HepG2 (cell line): Measurements from ENCODE around the gene RER1. TPM values are rescaled to one million over a fixed set of nuclear protein-coding genes. Genes with fewer than 3 reads are reported as not detected.

Source experiments
- ATAC-seq: fragments of 200-7000 bp; cut with Tn5 transposase; 3 replicates; pipeline ENCODE4 v1.9.1; 2020; ENCODE audit warnings: mild to moderate bottlenecking, moderate library complexity
- BruUV-seq: library from RNA; stranded (reverse); fragments of 400-500 nt; replicated peaks from 2 replicates; lab custom pipeline; 2021; lab: Mats Ljungman, UMichigan
- CTCF ChIA-PET: fragments of 300-600 bp; formaldehyde crosslinking; extraction: SDS; loops from one replicate; lab custom pipeline; 2021; ENCODE audit warnings: low total read pairs, inconsistent platforms, low intra/inter-chr PET ratio; lab: Yijun Ruan, JAX
- POLR2A ChIA-PET: fragments of 350-600 bp; sonication (Branson Sonifier 250); formaldehyde crosslinking; loops from one replicate; lab custom pipeline; 2020; ENCODE audit warnings: antibody characterized with exemption, inconsistent platforms; lab: Yijun Ruan, JAX
- DNase-seq: peaks from one replicate; pipeline ENCODE4 v3.0.0-alpha.2; 2015; ENCODE audit warnings: low spot score
- FAIRE-seq: peaks from 3 replicates; lab custom pipeline; 2011; peaks lifted over from hg19 to GRCh38; lab: Jason Lieb, UNC
- H2AFZ ChIP-seq: one replicate; pipeline ENCODE4 v1.6.1; 2011; ENCODE audit warnings: low read length, inconsistent platforms
- H3K27ac ChIP-seq: fragments of 300-600 bp; 3 replicates; pipeline ENCODE4 v1.8.0; 2011; ENCODE audit warnings: mixed run types, mild to moderate bottlenecking, mixed read lengths, low read length, inconsistent platforms; ENCODE audit not compliant: insufficient read depth; ENCODE audit errors: extremely low read length
- H3K27me3 ChIP-seq, 2 experiments: fragments of 200-600 bp in 1 of 2; 2 replicates in 1 of 2; 3 replicates in 1 of 2; pipeline versions ENCODE4 v1.6.0 to v1.8.0; 2011; ENCODE audit warnings: low read length in 2 of 2, mild to moderate bottlenecking in 2 of 2, moderate library complexity in 2 of 2, inconsistent platforms in 1 of 2; ENCODE audit not compliant: insufficient read depth in 2 of 2, control insufficient read depth in 1 of 2
- H3K36me3 ChIP-seq, 2 experiments: fragments of 200-600 bp in 1 of 2; replicated peaks in 1 of 2; 2 replicates in 1 of 2; 3 replicates in 1 of 2; pipeline versions ENCODE4 v1.5.1 to v1.8.0; 2011; ENCODE audit warnings: low read length in 2 of 2, inconsistent platforms in 1 of 2; ENCODE audit not compliant: insufficient read depth in 2 of 2, control insufficient read depth in 1 of 2
- H3K4me1 ChIP-seq: 2 replicates; pipeline ENCODE4 v1.5.1; 2012; ENCODE audit warnings: low read length, inconsistent platforms; ENCODE audit not compliant: insufficient read depth
- H3K4me2 ChIP-seq: 2 replicates; pipeline ENCODE4 v1.6.0; 2011; ENCODE audit warnings: low read depth, low read length, inconsistent platforms
- H3K4me3 ChIP-seq, 3 experiments: fragments of 200-600 bp in 1 of 3; sonication (generic), shearing (Covaris generic) in 1 of 3; replicated peaks in 1 of 3; 2 replicates each; pipeline ENCODE4 v1.5.1; 2011 to 2016; ENCODE audit warnings: low read length in 3 of 3, inconsistent platforms in 2 of 3, low read depth in 2 of 3, mild to moderate bottlenecking in 2 of 3, control low read depth in 1 of 3, mixed read lengths in 1 of 3; ENCODE audit not compliant: insufficient read depth in 1 of 3
- H3K79me2 ChIP-seq: one replicate; pipeline ENCODE4 v1.6.1; 2011; ENCODE audit warnings: low read length, inconsistent platforms; ENCODE audit not compliant: insufficient read depth
- H3K9ac ChIP-seq: 2 replicates; pipeline ENCODE4 v1.6.0; 2011; ENCODE audit warnings: mild to moderate bottlenecking, low read depth, low read length, inconsistent platforms; ENCODE audit not compliant: insufficient read depth
- H3K9me3 ChIP-seq: 2 replicates; pipeline ENCODE4 v1.5.1; 2012; ENCODE audit warnings: mild to moderate bottlenecking, low read length
- H4K20me1 ChIP-seq: 2 replicates; pipeline ENCODE4 v1.6.0; 2011; ENCODE audit warnings: inconsistent platforms, mild to moderate bottlenecking, low read length, moderate library complexity; ENCODE audit not compliant: insufficient read depth
- BCL6 ChIP-seq: IDR thresholded peaks from 2 replicates; pipeline ENCODE4 v1.6.1; 2016; ENCODE audit warnings: missing genetic modification reagents, missing compliant biosample characterization
- CAMTA2 ChIP-seq: sonication (generic); formaldehyde crosslinking; IDR thresholded peaks from 2 replicates; pipeline ENCODE4 v1.4.0; 2020; ENCODE audit warnings: mild to moderate bottlenecking, missing genetic modification reagents, borderline replicate concordance
- DRAP1 ChIP-seq: IDR thresholded peaks from 2 replicates; pipeline ENCODE4 v1.6.1; 2016; ENCODE audit warnings: missing genetic modification reagents, missing compliant biosample characterization
- KDM4B ChIP-seq: sonication (generic); formaldehyde crosslinking; IDR thresholded peaks from 2 replicates; pipeline ENCODE4 v1.4.0; 2020; ENCODE audit warnings: missing genetic modification reagents
- KDM5B ChIP-seq: sonication (generic); formaldehyde crosslinking; IDR thresholded peaks from 2 replicates; pipeline ENCODE4 v1.4.0; 2020; ENCODE audit warnings: missing genetic modification reagents, mild to moderate bottlenecking, borderline replicate concordance
- NR2F1 ChIP-seq, 2 experiments: fragments of 450-650 bp in 1 of 2; formaldehyde crosslinking in 1 of 2; IDR thresholded peaks; 2 replicates each; pipeline versions ENCODE4 v1.5.0 to v1.6.1; 2016 to 2020; ENCODE audit warnings: mild to moderate bottlenecking in 1 of 2, missing compliant biosample characterization in 1 of 2, missing genetic modification reagents in 1 of 2, moderate library complexity in 1 of 2
- NR2F6 ChIP-seq, 2 experiments: IDR thresholded peaks; 2 replicates each; pipeline ENCODE4 v1.6.1; 2016; ENCODE audit warnings: antibody characterized with exemption in 1 of 2, mild to moderate bottlenecking in 1 of 2
- SMARCE1 ChIP-seq: fragments of 450-650 bp; IDR thresholded peaks from 2 replicates; pipeline ENCODE4 v1.6.1; 2017; ENCODE audit warnings: borderline replicate concordance
- SP1 ChIP-seq, 2 experiments: fragments of 450-650 bp in 1 of 2; sonication (generic) in 1 of 2; formaldehyde crosslinking in 1 of 2; IDR thresholded peaks; 2 replicates each; pipeline versions ENCODE4 v1.4.0 to v1.6.1; 2016 to 2020; ENCODE audit warnings: missing genetic modification reagents in 1 of 2
- YEATS4 ChIP-seq: sonication (generic); formaldehyde crosslinking; IDR thresholded peaks from 2 replicates; pipeline ENCODE4 v1.4.0; 2020; ENCODE audit warnings: missing genetic modification reagents, borderline replicate concordance
- ZNF550 ChIP-seq: sonication (generic); formaldehyde crosslinking; IDR thresholded peaks from 2 replicates; pipeline ENCODE4 v1.4.0; 2020; ENCODE audit warnings: mild to moderate bottlenecking, missing genetic modification reagents, borderline replicate concordance
- WGBS: methylation state at CpG from one replicate; pipeline ENCODE4 v1.1.6; 2017; ENCODE audit warnings: low lambda C conversion rate; 5-methylcytosine and 5-hydroxymethylcytosine counted together
- in situ Hi-C: cut with HindIII; loops from 2 replicates; pipeline ENCODE4 v1.10.0; 2017; ENCODE audit warnings: low pct_unique_long_range_greater_than_20kb; ENCODE audit not compliant: extremely low pct_ligation_motif_present
- intact Hi-C: fragments of 100-400 bp; cut with micrococcal nuclease; formaldehyde crosslinking; loops from one replicate; pipeline ENCODE4 v1.10.0; 2022; ENCODE audit not compliant: unreplicated experiment
- polyA plus RNA-seq, 8 experiments: library from polyadenylated mRNA; depleted of rRNA in 3 of 8; stranded (reverse) in 7 of 8; unstranded in 1 of 8; fragments of >200 nt; fragmentation: Illumina TruSeq in 4 of 8; extraction: Trizol in 4 of 8; gene quantifications; 2 replicates each; pipeline versions ENCODE4 v1.2.1 to v1.2.3, GENCODE V29; 2011 to 2016; ENCODE audit warnings: low read depth in 4 of 8, missing spikeins in 1 of 8, mixed read lengths in 1 of 8; ENCODE audit not compliant: insufficient read depth in 1 of 8
- total RNA-seq, 5 experiments: library from RNA; depleted of rRNA; stranded (reverse); fragments of >200 nt; fragmentation: Illumina TruSeq; extraction: Trizol; gene quantifications; 2 replicates each; pipeline ENCODE4 v1.2.3, GENCODE V29; 2016; ENCODE audit warnings: low read depth in 1 of 5
- TF ChIP-seq, protein P1 (sequence below): sonication (generic); formaldehyde crosslinking; IDR thresholded peaks from 2 replicates; pipeline ENCODE4 v1.4.0; 2020; ENCODE audit warnings: missing genetic modification reagents
- TF ChIP-seq, protein P2 (sequence below), 2 experiments: IDR thresholded peaks; 2 replicates each; pipeline ENCODE4 v1.6.1; 2011 to 2012; ENCODE audit warnings: low read length in 2 of 2, borderline replicate concordance in 1 of 2, low read depth in 1 of 2, mild to moderate bottlenecking in 1 of 2, moderate library complexity in 1 of 2
- TF ChIP-seq, protein P3 (sequence below): sonication (generic); formaldehyde crosslinking; conservative IDR thresholded peaks from 2 replicates; pipeline ENCODE4 v1.8.0; 2022; ENCODE audit warnings: low read depth, missing genetic modification reagents

Gene RER1
- total and polyA plus RNA-seq, 2 of the 13 experiments (the other 11 are each of a cell fraction or from before 2014, with no cell fraction given), result 128 to 164 TPM

DNA sequence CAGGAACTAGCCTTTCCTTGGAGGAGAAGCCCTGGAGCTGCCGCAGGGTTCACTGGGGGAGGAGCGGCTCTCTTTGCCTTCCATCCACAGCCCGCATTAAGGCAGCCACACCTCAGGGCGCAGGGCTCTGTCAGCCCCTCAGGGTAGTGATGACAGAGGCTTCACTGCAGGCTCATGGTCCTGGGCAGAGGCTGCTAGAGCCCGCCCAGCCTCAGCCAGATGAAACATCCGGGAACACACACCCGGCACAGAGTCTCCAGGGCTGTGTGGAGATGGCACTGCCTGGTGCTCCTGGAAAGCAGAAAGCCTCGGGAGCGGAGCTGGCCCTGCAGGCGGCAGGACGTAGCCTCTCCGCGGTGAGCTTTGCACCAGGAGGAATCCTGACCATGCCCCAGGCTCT, 50.1 kb downstream of the RER1 start:
- in situ Hi-C loops, result no loop called here
- Histone ChIP-seq H4K20me1 (peaks cover 7% of the 10 kb centered on the region; the same call in 1 of the 2 replicates), H3K79me2 (no peaks in the 10 kb centered on the region), H2AFZ (no peak overlapping the region), H3K9ac (no peak overlapping the region), H3K4me2 (no peak overlapping the region), H3K27ac (no peak overlapping the region), H3K4me1 (no peaks in the 10 kb centered on the region), H3K4me3 (no peak overlapping the region), H3K27me3 (peaks cover 32 to 85% of the 10 kb centered on the region in 2 experiments), H3K36me3 (no peaks in the 10 kb centered on the region), H3K9me3 (no peaks in the 10 kb centered on the region)
- TF ChIP-seq CAMTA2 (no peak), ZNF550 (no peak), DRAP1 (CRISPR knock-in tag) (no peak), YEATS4 (no peak), SMARCE1 (no peak), SP1 (IDR thresholded peaks at IDR 0.05) (no peak), SP1 (CRISPR knock-in tag; IDR thresholded peaks at IDR 0.05) (no peak), KDM4B (CRISPR knock-in tag) (no peak), NR2F1 (CRISPR knock-in tag; IDR thresholded peaks at IDR 0.05) (no peak), NR2F6 (IDR thresholded peaks at IDR 0.05) (no peak), NR2F6 (CRISPR knock-in tag; IDR thresholded peaks at IDR 0.05) (no peak), BCL6 (CRISPR knock-in tag) (no peak), KDM5B (CRISPR knock-in tag) (no peak)
- TF ChIP-seq, protein P1, sequence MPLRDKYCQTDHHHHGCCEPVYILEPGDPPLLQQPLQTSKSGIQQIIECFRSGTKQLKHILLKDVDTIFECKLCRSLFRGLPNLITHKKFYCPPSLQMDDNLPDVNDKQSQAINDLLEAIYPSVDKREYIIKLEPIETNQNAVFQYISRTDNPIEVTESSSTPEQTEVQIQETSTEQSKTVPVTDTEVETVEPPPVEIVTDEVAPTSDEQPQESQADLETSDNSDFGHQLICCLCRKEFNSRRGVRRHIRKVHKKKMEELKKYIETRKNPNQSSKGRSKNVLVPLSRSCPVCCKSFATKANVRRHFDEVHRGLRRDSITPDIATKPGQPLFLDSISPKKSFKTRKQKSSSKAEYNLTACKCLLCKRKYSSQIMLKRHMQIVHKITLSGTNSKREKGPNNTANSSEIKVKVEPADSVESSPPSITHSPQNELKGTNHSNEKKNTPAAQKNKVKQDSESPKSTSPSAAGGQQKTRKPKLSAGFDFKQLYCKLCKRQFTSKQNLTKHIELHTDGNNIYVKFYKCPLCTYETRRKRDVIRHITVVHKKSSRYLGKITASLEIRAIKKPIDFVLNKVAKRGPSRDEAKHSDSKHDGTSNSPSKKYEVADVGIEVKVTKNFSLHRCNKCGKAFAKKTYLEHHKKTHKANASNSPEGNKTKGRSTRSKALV (CRISPR knock-in tag), result no peak
- TF ChIP-seq, protein P2, sequence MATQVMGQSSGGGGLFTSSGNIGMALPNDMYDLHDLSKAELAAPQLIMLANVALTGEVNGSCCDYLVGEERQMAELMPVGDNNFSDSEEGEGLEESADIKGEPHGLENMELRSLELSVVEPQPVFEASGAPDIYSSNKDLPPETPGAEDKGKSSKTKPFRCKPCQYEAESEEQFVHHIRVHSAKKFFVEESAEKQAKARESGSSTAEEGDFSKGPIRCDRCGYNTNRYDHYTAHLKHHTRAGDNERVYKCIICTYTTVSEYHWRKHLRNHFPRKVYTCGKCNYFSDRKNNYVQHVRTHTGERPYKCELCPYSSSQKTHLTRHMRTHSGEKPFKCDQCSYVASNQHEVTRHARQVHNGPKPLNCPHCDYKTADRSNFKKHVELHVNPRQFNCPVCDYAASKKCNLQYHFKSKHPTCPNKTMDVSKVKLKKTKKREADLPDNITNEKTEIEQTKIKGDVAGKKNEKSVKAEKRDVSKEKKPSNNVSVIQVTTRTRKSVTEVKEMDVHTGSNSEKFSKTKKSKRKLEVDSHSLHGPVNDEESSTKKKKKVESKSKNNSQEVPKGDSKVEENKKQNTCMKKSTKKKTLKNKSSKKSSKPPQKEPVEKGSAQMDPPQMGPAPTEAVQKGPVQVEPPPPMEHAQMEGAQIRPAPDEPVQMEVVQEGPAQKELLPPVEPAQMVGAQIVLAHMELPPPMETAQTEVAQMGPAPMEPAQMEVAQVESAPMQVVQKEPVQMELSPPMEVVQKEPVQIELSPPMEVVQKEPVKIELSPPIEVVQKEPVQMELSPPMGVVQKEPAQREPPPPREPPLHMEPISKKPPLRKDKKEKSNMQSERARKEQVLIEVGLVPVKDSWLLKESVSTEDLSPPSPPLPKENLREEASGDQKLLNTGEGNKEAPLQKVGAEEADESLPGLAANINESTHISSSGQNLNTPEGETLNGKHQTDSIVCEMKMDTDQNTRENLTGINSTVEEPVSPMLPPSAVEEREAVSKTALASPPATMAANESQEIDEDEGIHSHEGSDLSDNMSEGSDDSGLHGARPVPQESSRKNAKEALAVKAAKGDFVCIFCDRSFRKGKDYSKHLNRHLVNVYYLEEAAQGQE (IDR thresholded peaks at IDR 0.05; ENCODE audit: borderline replicate concordance in 1 of 2, low read depth in 1 of 2, low read length in 2 of 2), result no peak
- TF ChIP-seq, protein P3, sequence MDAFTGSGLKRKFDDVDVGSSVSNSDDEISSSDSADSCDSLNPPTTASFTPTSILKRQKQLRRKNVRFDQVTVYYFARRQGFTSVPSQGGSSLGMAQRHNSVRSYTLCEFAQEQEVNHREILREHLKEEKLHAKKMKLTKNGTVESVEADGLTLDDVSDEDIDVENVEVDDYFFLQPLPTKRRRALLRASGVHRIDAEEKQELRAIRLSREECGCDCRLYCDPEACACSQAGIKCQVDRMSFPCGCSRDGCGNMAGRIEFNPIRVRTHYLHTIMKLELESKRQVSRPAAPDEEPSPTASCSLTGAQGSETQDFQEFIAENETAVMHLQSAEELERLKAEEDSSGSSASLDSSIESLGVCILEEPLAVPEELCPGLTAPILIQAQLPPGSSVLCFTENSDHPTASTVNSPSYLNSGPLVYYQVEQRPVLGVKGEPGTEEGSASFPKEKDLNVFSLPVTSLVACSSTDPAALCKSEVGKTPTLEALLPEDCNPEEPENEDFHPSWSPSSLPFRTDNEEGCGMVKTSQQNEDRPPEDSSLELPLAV (CRISPR knock-in tag), result no peak
- no peak for DNase-seq
- 6% methylated on average over 7 of the region's 13 CpGs for WGBS
- BruUV-seq, result no TSS peak
- ChIA-PET POLR2A (no interaction called here), CTCF (no interaction called here)
- FAIRE-seq, result no peak
- intact Hi-C loops, result no loop called here
- no peak for ATAC-seq
